IPS-18a (cell line): ENCODE measurements around the gene RAB39B.
"Not testable (repeated sequence)": the region's sequence is repeated elsewhere in the genome, so short reads cannot be mapped to it uniquely, and the experiment has no call there.

ENCODE experiments used
- H3K27ac ChIP-seq: one replicate; pipeline ENCODE4 v1.5.1; 2013; ENCODE audit warnings: low read length
- H3K27me3 ChIP-seq: one replicate; pipeline ENCODE4 v1.6.1; 2013; ENCODE audit warnings: mild to moderate bottlenecking, low read length; ENCODE audit not compliant: control insufficient read depth, insufficient read depth
- H3K36me3 ChIP-seq: one replicate; pipeline ENCODE4 v1.6.1; 2013; ENCODE audit warnings: low read depth, low read length; ENCODE audit not compliant: control insufficient read depth
- H3K4me1 ChIP-seq: one replicate; pipeline ENCODE4 v1.6.1; 2013; ENCODE audit warnings: low read depth, low read length; ENCODE audit not compliant: control insufficient read depth
- H3K4me3 ChIP-seq: one replicate; pipeline ENCODE4 v1.5.1; 2013; ENCODE audit warnings: low read length
- H3K9ac ChIP-seq: one replicate; pipeline ENCODE4 v1.6.1; 2013; ENCODE audit warnings: mild to moderate bottlenecking, low read length, moderate library complexity
- H3K9me3 ChIP-seq: one replicate; pipeline ENCODE4 v1.6.1; 2013; ENCODE audit warnings: low read depth, low read length; ENCODE audit not compliant: control insufficient read depth

Gene RAB39B

DNA sequence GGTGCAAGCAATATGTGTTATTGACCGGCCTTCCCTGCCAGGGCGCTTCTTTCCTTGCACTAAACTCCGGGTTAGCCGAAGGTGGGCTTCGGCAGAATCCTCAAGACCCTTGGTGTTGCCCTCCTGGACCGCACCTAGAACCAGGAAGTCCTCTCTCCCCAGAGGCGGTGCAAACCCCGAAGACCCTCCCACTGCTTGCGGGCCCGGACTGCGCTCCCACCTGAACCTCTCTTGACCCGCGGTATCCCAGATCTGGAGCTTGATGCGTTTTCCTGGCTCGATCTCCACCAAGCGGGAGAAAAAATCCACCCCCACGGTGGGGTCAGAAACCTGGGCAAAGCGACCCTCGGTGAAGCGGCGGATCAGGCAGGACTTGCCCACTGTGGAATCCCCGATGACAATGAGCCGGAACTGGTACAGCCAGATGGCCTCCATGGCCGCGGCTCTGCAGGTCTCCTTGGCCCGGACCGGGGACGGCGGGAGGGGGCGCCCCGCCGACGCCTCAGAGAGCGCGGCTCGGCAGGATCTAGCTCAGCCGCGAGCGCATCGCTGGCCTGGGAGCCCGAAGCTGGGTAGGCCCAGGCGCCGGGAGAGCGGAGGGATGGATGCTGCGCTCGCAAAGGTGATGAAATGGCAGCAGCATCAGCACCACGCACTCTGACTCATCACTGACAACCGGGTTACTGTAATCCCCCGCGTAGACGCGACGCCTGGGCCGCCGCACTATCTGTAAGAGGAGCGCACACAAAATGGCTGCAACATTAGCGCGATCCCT lies at the start of gene RAB39B:
Gene RAB39B, minus strand, starts transcription at position 638 of the 775 bp plus-strand sequence. Its CDS starts 203 bp downstream, at position 435.
- no peaks in the 10 kb centered on the region for H3K27me3 ChIP-seq
- H3K9ac ChIP-seq = peak within 1 kb of the TSS; percentile 63
- H3K27ac ChIP-seq = no peak within 1 kb of the TSS
- H3K36me3 ChIP-seq = peaks cover 5% of the 10 kb centered on the region
- peak within 1 kb of the TSS; percentile 71 for H3K4me3 ChIP-seq
- peaks cover 17% of the 10 kb centered on the region for H3K9me3 ChIP-seq
- no peaks in the 10 kb centered on the region for H3K4me1 ChIP-seq

DNA sequence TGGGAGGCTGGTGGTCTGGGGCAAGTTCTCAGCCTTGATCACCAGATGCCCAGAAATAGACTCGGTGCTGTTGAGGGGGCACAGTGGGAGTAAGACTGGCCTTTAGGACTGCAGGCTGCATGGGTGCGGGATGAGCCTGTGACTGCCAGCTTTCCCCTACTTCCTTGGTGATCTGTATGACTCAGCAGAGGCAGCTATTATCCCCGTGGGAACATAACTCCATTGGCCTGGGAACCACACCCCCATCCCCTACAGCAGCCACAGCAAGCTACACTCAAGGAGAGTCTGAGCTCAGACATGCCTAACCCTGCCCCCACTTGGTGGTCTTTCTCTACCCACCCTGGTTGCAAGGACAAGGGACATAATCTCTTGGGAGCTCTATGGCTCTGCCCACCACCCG lies 49.5 kb upstream of the RAB39B start:
- Histone ChIP-seq H3K36me3 (no peaks in the 10 kb centered on the region), H3K9me3 (peaks cover 20% of the 10 kb centered on the region), H3K4me1 (no peaks in the 10 kb centered on the region), H3K27me3 (no peaks in the 10 kb centered on the region), H3K9ac (no peak overlapping the region), H3K27ac (no peak overlapping the region), H3K4me3 (no peak overlapping the region)

DNA sequence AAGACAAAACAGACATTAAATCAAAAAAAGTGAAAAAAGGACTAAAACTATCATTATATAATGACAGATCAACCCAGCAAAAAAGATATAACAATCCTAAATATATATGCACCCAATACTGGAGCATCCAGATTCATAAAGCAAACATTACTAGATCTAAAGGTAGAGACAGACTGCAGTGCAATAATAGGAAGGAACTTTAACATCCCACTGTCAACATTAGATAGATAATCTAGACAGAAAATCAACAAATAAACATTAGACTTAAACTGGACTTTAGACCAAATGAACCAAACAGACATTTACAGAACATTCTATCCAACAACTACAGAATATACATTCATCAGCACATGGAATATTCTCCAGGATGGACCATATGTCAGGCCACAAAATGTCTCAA lies 29.5 kb upstream of the RAB39B start:
- Histone ChIP-seq H3K9ac (no peak overlapping the region), H3K27me3 (no peaks in the 10 kb centered on the region)

GRCh38 chrX:155279873-155280272 lies 15.6 kb upstream of the RAB39B start:
- Histone ChIP-seq H3K27me3 (no peaks in the 10 kb centered on the region), H3K27ac (no peak overlapping the region), H3K9ac (no peak overlapping the region), H3K9me3 (peaks cover 6% of the 10 kb centered on the region), H3K4me3 (no peak overlapping the region), H3K4me1 (no peaks in the 10 kb centered on the region), H3K36me3 (no peaks in the 10 kb centered on the region)

More for the DNA sequence above, 29.5 kb upstream of the RAB39B start:
- H3K9me3 ChIP-seq = peaks cover 6% of the 10 kb centered on the region
- H3K27ac ChIP-seq = no peak overlapping the region
- no peaks in the 10 kb centered on the region for H3K4me1 ChIP-seq
- no peak overlapping the region for H3K4me3 ChIP-seq
- H3K36me3 ChIP-seq = no peaks in the 10 kb centered on the region

- Histone ChIP-seq H3K9ac (no peak overlapping the region), H3K4me3 (no peak overlapping the region), H3K36me3 (no peaks in the 10 kb centered on the region)
Measured at GRCh38 chrX:155270969-155271368, 6.7 kb upstream of the RAB39B start.

GRCh38 chrX:155267995-155268394 lies 3.7 kb upstream of the RAB39B start:
- peaks cover 19% of the 10 kb centered on the region for H3K9me3 ChIP-seq
- H3K27ac ChIP-seq, H3K4me3 ChIP-seq, H3K27me3 ChIP-seq, H3K9ac ChIP-seq, H3K36me3 ChIP-seq, H3K4me1 ChIP-seq: not testable (repeated sequence)

More at GRCh38 chrX:155270969-155271368, 6.7 kb upstream of the RAB39B start:
- H3K9me3 ChIP-seq = peaks cover 23% of the 10 kb centered on the region
- no peaks in the 10 kb centered on the region for H3K27me3 ChIP-seq
- H3K27ac ChIP-seq = no peak overlapping the region
- H3K4me1 ChIP-seq = no peaks in the 10 kb centered on the region

DNA sequence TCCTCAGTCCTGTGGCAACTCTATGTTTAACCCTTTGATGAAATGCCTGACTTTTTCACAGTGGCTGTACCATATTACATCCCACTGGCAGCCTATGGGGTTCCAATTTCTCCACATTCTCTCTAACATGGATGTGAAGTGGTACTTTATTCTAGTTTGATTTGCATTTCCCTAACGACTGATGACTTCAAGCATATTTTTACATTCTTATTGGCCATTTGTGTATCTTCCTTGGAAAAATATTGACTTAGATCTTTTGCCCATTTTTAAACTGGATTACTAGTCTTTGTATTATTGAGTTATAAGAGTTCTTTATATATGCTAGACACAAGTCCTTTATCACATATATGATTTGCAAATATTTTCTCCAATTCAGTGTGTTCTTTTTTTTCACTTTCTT lies 2.1 kb upstream of the RAB39B start:
- no peaks in the 10 kb centered on the region for H3K36me3 ChIP-seq
- H3K9ac ChIP-seq = no peak overlapping the region
- H3K4me3 ChIP-seq = no peak overlapping the region
- no peak overlapping the region for H3K27ac ChIP-seq
- peaks cover 17% of the 10 kb centered on the region for H3K9me3 ChIP-seq
- no peaks in the 10 kb centered on the region for H3K4me1 ChIP-seq
- no peaks in the 10 kb centered on the region for H3K27me3 ChIP-seq

DNA sequence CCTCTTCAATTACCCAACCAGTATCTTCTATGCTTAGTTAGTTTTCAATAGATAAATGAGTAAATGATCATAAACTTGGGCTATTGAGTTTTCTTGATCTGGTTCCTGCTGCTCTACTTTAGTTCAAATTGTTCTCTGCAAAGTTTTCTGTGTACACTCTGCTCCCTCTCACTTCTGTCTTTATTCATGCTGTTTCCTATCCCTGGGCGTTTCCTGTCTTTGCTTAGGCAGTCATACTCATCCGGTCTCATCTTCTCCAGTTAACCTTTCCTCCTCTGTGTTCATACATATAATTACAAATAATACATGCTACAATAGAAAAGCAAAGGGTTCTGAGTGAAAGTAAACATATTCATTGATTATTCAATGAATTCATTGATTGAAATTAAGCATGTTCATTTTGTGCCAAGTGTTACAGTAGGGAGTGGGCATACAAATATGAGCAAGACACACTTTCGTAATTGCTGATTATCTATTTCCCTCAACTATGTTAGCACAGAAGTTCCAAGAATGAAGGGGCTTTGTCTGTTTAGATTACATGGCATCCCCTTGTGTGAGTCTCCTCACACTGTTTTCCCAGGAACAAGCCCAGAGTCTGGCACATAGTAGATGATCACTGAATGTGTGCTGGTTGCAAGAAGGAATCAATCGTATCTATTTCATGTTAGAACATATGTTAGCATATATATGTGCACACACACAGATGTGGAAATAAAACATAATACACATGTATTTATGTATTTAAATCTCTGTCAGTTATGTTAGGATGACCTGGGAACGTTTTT lies 1.1 kb downstream of the RAB39B start:
- H3K9ac ChIP-seq = peak overlapping the region; percentile 63
- H3K27ac ChIP-seq = no peak overlapping the region
- H3K9me3 ChIP-seq = peaks cover 14% of the 10 kb centered on the region
- H3K4me1 ChIP-seq = no peaks in the 10 kb centered on the region
- H3K27me3 ChIP-seq = no peaks in the 10 kb centered on the region
- H3K4me3 ChIP-seq = peak overlapping the region; percentile 71
- H3K36me3 ChIP-seq = peaks cover 5% of the 10 kb centered on the region

- H3K36me3 ChIP-seq = peaks cover 5% of the 10 kb centered on the region
- no peak overlapping the region for H3K9ac ChIP-seq
- no peak overlapping the region for H3K4me3 ChIP-seq
- no peaks in the 10 kb centered on the region for H3K27me3 ChIP-seq
- peaks cover 13% of the 10 kb centered on the region for H3K9me3 ChIP-seq
- H3K27ac ChIP-seq = no peak overlapping the region
- H3K4me1 ChIP-seq = no peaks in the 10 kb centered on the region
Measured at GRCh38 chrX:155259752-155260151, 4.5 kb downstream of the RAB39B start.

- Histone ChIP-seq H3K9ac (no peak overlapping the region), H3K27me3 (no peaks in the 10 kb centered on the region), H3K4me1 (peaks cover 6% of the 10 kb centered on the region), H3K9me3 (peaks cover 7% of the 10 kb centered on the region), H3K27ac (no peak overlapping the region), H3K36me3 (no peaks in the 10 kb centered on the region), H3K4me3 (no peak overlapping the region)
Measured at GRCh38 chrX:155251391-155251790, 12.9 kb downstream of the RAB39B start.

- peaks cover 3% of the 10 kb centered on the region for H3K9me3 ChIP-seq
- peaks cover 6% of the 10 kb centered on the region for H3K4me1 ChIP-seq
- H3K4me3 ChIP-seq = no peak overlapping the region
- H3K27ac ChIP-seq = no peak overlapping the region
- H3K27me3 ChIP-seq = no peaks in the 10 kb centered on the region
- H3K9ac ChIP-seq = no peak overlapping the region
- no peaks in the 10 kb centered on the region for H3K36me3 ChIP-seq
Measured at GRCh38 chrX:155247497-155247896, 16.8 kb downstream of the RAB39B start.
